ENCODE results near the gene SPATA1. TPM values are rescaled to one million over a fixed set of nuclear protein-coding genes. Genes with fewer than 3 reads are reported as not detected.

The SPATA1 gene
- total and polyA plus RNA-seq, 2 of the 4 experiments (the other 2 are of a cell fraction) = under 0.01 to 0.56 TPM

- peak overlapping the region in 1 of 2 experiments; percentile 61; a peak in 1 of 4 replicates for H4K8ac ChIP-seq (ENCODE audit: low read depth in 2 of 2, low read length in 2 of 2)
- dilution Hi-C loops (cut with HindIII; ENCODE audit: low sequenced_read_pairs, unreplicated experiment) (no loop called here), in situ Hi-C loops (cut with MboI; ENCODE audit: low sequenced_read_pairs) (loop anchor here (25.0 kb wide), 2 partner anchors 334 to 466 kb away; partner anchors contain the start of gene PRKACB), intact Hi-C loops (cut with micrococcal nuclease) (no loop called here)
- BruUV-seq (replicated peaks) = no TSS peak
- H2BK120ac ChIP-seq (ENCODE audit: low read depth, low read length) = peak overlapping the region; percentile 88
- no CpG with 5 or more reads among the region's 2 CpGs for WGBS, 2 experiments (ENCODE audit: extremely low coverage in 2 of 2, insufficient read length in 1 of 2)
- H3K4me2 ChIP-seq (ENCODE audit: low read depth, low read length) = peak overlapping the region; percentile 87
- CTCF ChIA-PET = interaction anchor here (1.7 kb wide), 1 partner anchor 9 kb away, joined by 6 read pairs; no protein-coding TSS in a partner anchor
- H3K27me3 ChIP-seq (ENCODE audit: control insufficient read depth, insufficient read depth, low read length) = no peaks in the 10 kb centered on the region
- H4K5ac ChIP-seq (ENCODE audit: low read depth, low read length) = peak overlapping the region; percentile 75; the same call in 1 of the 2 replicates
- no peaks in the 10 kb centered on the region for H3K36me3 ChIP-seq (ENCODE audit: control insufficient read depth, insufficient read depth, low read length)
- ATAC-seq (ENCODE audit: low read depth) = peak; percentile 50
- H2BK20ac ChIP-seq (ENCODE audit: low read depth, low read length) = peak overlapping the region; percentile 73; the same call in 1 of the 2 replicates
- TF ChIP-seq MAFK (IDR thresholded peaks at IDR 0.05; ENCODE audit: low read depth, low read length) (peak; percentile 9; the same call in 1 of the 2 replicates), SMC3 (IDR thresholded peaks at IDR 0.05; ENCODE audit: low read depth, low read length) (no peak), POLR2A (IDR thresholded peaks at IDR 0.05; ENCODE audit: low read depth, low read length) (0 out of 2 replicates have a peak, but pooled peaks have one; percentile 36), RFX5 (IDR thresholded peaks at IDR 0.05; ENCODE audit: low read depth, low read length) (no peak), NFE2L2 (IDR thresholded peaks at IDR 0.05; ENCODE audit: low read depth, low read length) (no peak)
- peak overlapping the region; percentile 79 for H3K4ac ChIP-seq (ENCODE audit: low read depth, low read length)
- no peak overlapping the region; the same call in 1 of the 2 replicates for H2AK5ac ChIP-seq (ENCODE audit: low read depth, low read length)
- peak; percentile 68 for DNase-seq
- peak overlapping the region; percentile 76 for H3K23ac ChIP-seq (ENCODE audit: low read depth, low read length)
- H2AK9ac ChIP-seq (replicated peaks; ENCODE audit: low read depth, low read length, poor library complexity) = no peak overlapping the region
- H3K56ac ChIP-seq (ENCODE audit: extremely low read depth, insufficient read depth, low read length) = peak overlapping the region; percentile 16; the same call in 1 of the 2 replicates
- H2BK15ac ChIP-seq (ENCODE audit: low read depth, low read length) = peak overlapping the region; percentile 42; the same call in 1 of the 3 replicates
- H3K9ac ChIP-seq (ENCODE audit: low read depth, low read length) = peak overlapping the region; percentile 23; the same call in 1 of the 2 replicates
- no peak overlapping the region; the same call in 1 of the 2 replicates for H4K91ac ChIP-seq (ENCODE audit: insufficient read depth, low read depth, low read length)
- peaks cover 17% of the 10 kb centered on the region for H3K4me1 ChIP-seq (ENCODE audit: control insufficient read depth, insufficient read depth, low read length)
- H3K14ac ChIP-seq (replicated peaks; ENCODE audit: low read depth, low read length) = peak overlapping the region; percentile 79
- peaks cover 4% of the 10 kb centered on the region for H3K9me3 ChIP-seq (ENCODE audit: control insufficient read depth, insufficient read depth, low read length)
- peak overlapping the region; percentile 75 for H2BK5ac ChIP-seq (ENCODE audit: low read depth, low read length, poor library complexity, severe bottlenecking)
- H3K4me3 ChIP-seq (ENCODE audit: insufficient read depth, low read depth, low read length) = no peak overlapping the region
- no peaks in the 10 kb centered on the region for H3K79me1 ChIP-seq (ENCODE audit: low read depth in 1 of 2, low read length in 2 of 2)
- H3K18ac ChIP-seq (ENCODE audit: low read depth, low read length) = peak overlapping the region; percentile 68; the same call in 1 of the 2 replicates
- POLR2A ChIA-PET (ENCODE audit: unreplicated experiment) = interaction anchor here (0.6 kb wide), 1 partner anchor 97 kb away, joined by 3 read pairs; the partner anchor contains the start of gene SPATA1
- H4K20me1 ChIP-seq (ENCODE audit: insufficient read depth, low read length) = no peaks in the 10 kb centered on the region
- peak overlapping the region; percentile 87 for H2AFZ ChIP-seq (replicated peaks; ENCODE audit: low read length, poor library complexity)
- peak overlapping the region; percentile 14; the same call in 1 of the 2 replicates for H3K27ac ChIP-seq (ENCODE audit: insufficient read depth, low read length)
- H3K9me1 ChIP-seq (ENCODE audit: insufficient read depth, low read length) = peaks cover 16% of the 10 kb centered on the region
Measured at GRCh38 chr1:84603223-84603622, 97.0 kb downstream of the SPATA1 start.
